ENCODE data around the gene ABTB2. TPM values are rescaled to one million over a fixed set of nuclear protein-coding genes. Genes with fewer than 3 reads are reported as not detected.

The ABTB2 gene
- total RNA-seq, 1 experiment from 2014 or later, result not detected

DNA sequence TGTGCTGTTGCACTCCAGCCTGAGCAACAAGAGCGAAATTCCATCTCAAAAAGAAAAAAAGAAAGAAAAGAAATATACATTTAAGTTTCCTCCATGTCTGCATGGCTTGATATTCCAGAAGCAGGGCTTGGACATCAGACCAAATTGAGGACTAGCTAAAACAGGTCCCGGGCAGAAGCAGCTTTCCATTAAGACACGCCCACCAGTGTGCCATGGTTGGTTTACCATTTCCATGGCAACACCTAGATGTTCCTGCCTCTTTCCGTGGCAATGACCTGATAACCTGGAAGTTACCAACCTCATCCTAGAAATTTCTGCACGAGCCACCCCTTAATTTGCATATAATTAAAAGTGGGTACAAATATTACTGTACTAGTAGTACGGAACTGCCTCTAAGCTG is 141.1 kb downstream of the ABTB2 start:
- H3K79me2 ChIP-seq (ENCODE audit: low read length), result no peaks in the 10 kb centered on the region
- H3K4me1 ChIP-seq (ENCODE audit: low read length), result no peaks in the 10 kb centered on the region
- no peaks in the 10 kb centered on the region for H4K20me1 ChIP-seq (ENCODE audit: insufficient read depth, low read depth, low read length)
- DNase-seq, result no peak
- no peak overlapping the region for H3K4me3 ChIP-seq (ENCODE audit: low read length)
- H3K9me3 ChIP-seq (ENCODE audit: low read length), result no peaks in the 10 kb centered on the region
- no peak overlapping the region for H3K9ac ChIP-seq (ENCODE audit: low read length)
- no peaks in the 10 kb centered on the region for H3K27me3 ChIP-seq (ENCODE audit: low read length)
- no peak overlapping the region for H3K4me2 ChIP-seq (ENCODE audit: low read depth, low read length, poor library complexity, severe bottlenecking)
- H2AFZ ChIP-seq (ENCODE audit: low read length), result no peak overlapping the region
- no peaks in the 10 kb centered on the region for H3K36me3 ChIP-seq (ENCODE audit: insufficient read depth, low read length)
- no peak overlapping the region for H3K27ac ChIP-seq (ENCODE audit: low read length)
- H3K9me2 ChIP-seq (replicated peaks; ENCODE audit: insufficient read depth, low read length), result no peaks in the 10 kb centered on the region

- no peak overlapping the region for H3K4me2 ChIP-seq (ENCODE audit: low read depth, low read length, poor library complexity, severe bottlenecking)
- H3K36me3 ChIP-seq (ENCODE audit: insufficient read depth, low read length), result no peaks in the 10 kb centered on the region
- H3K9me3 ChIP-seq (ENCODE audit: low read length), result no peaks in the 10 kb centered on the region
- H3K4me1 ChIP-seq (ENCODE audit: low read length), result no peaks in the 10 kb centered on the region
- H3K4me3 ChIP-seq (ENCODE audit: low read length), result no peak overlapping the region
- no peak overlapping the region for H2AFZ ChIP-seq (ENCODE audit: low read length)
- no peaks in the 10 kb centered on the region for H3K79me2 ChIP-seq (ENCODE audit: low read length)
- no peak for DNase-seq
- H3K27me3 ChIP-seq (ENCODE audit: low read length), result no peaks in the 10 kb centered on the region
- no peak overlapping the region for H3K9ac ChIP-seq (ENCODE audit: low read length)
- H3K27ac ChIP-seq (ENCODE audit: low read length), result no peak overlapping the region
- H4K20me1 ChIP-seq (ENCODE audit: insufficient read depth, low read depth, low read length), result no peaks in the 10 kb centered on the region
- H3K9me2 ChIP-seq (replicated peaks; ENCODE audit: insufficient read depth, low read length), result no peaks in the 10 kb centered on the region
Measured at GRCh38 chr11:34215806-34216453, 141.9 kb downstream of the ABTB2 start.

GRCh38 chr11:34214961-34215805 is 142.6 kb downstream of the ABTB2 start:
- DNase-seq, result no peak
- H3K36me3 ChIP-seq (ENCODE audit: insufficient read depth, low read length), result no peaks in the 10 kb centered on the region
- no peaks in the 10 kb centered on the region for H3K9me2 ChIP-seq (replicated peaks; ENCODE audit: insufficient read depth, low read length)
- H3K4me3 ChIP-seq (ENCODE audit: low read length), result no peak overlapping the region
- H3K4me2 ChIP-seq (ENCODE audit: low read depth, low read length, poor library complexity, severe bottlenecking), result no peak overlapping the region
- no peak overlapping the region for H3K9ac ChIP-seq (ENCODE audit: low read length)
- H3K4me1 ChIP-seq (ENCODE audit: low read length), result no peaks in the 10 kb centered on the region
- H3K27ac ChIP-seq (ENCODE audit: low read length), result no peak overlapping the region
- H3K79me2 ChIP-seq (ENCODE audit: low read length), result no peaks in the 10 kb centered on the region
- H3K9me3 ChIP-seq (ENCODE audit: low read length), result no peaks in the 10 kb centered on the region
- H3K27me3 ChIP-seq (ENCODE audit: low read length), result no peaks in the 10 kb centered on the region
- no peaks in the 10 kb centered on the region for H4K20me1 ChIP-seq (ENCODE audit: insufficient read depth, low read depth, low read length)
- no peak overlapping the region for H2AFZ ChIP-seq (ENCODE audit: low read length)

- Histone ChIP-seq H3K27ac (ENCODE audit: low read length) (no peak overlapping the region), H3K79me2 (ENCODE audit: low read length) (no peaks in the 10 kb centered on the region), H3K9ac (ENCODE audit: low read length) (no peak overlapping the region), H3K4me1 (ENCODE audit: low read length) (no peaks in the 10 kb centered on the region), H3K9me3 (ENCODE audit: low read length) (no peaks in the 10 kb centered on the region), H2AFZ (ENCODE audit: low read length) (no peak overlapping the region), H3K36me3 (ENCODE audit: insufficient read depth, low read length) (no peaks in the 10 kb centered on the region), H3K4me3 (ENCODE audit: low read length) (no peak overlapping the region), H4K20me1 (ENCODE audit: insufficient read depth, low read depth, low read length) (no peaks in the 10 kb centered on the region), H3K9me2 (replicated peaks; ENCODE audit: insufficient read depth, low read length) (no peaks in the 10 kb centered on the region), H3K4me2 (ENCODE audit: low read depth, low read length, poor library complexity, severe bottlenecking) (no peak overlapping the region), H3K27me3 (ENCODE audit: low read length) (no peaks in the 10 kb centered on the region)
- no peak for DNase-seq
Measured at GRCh38 chr11:34213366-34213765, 144.4 kb downstream of the ABTB2 start.

GRCh38 chr11:34212566-34212965 is 145.2 kb downstream of the ABTB2 start:
- Histone ChIP-seq H3K79me2 (ENCODE audit: low read length) (no peaks in the 10 kb centered on the region), H3K9me3 (ENCODE audit: low read length) (no peaks in the 10 kb centered on the region)

GRCh38 chr11:34209809-34210208 is 148.0 kb downstream of the ABTB2 start:
- Histone ChIP-seq H2AFZ (ENCODE audit: low read length) (no peak overlapping the region), H3K4me3 (ENCODE audit: low read length) (no peak overlapping the region), H3K36me3 (ENCODE audit: insufficient read depth, low read length) (no peaks in the 10 kb centered on the region), H3K4me1 (ENCODE audit: low read length) (no peaks in the 10 kb centered on the region), H4K20me1 (ENCODE audit: insufficient read depth, low read depth, low read length) (no peaks in the 10 kb centered on the region), H3K4me2 (ENCODE audit: low read depth, low read length, poor library complexity, severe bottlenecking) (no peak overlapping the region), H3K27ac (ENCODE audit: low read length) (no peak overlapping the region), H3K9ac (ENCODE audit: low read length) (no peak overlapping the region), H3K27me3 (ENCODE audit: low read length) (no peaks in the 10 kb centered on the region), H3K9me2 (replicated peaks; ENCODE audit: insufficient read depth, low read length) (no peaks in the 10 kb centered on the region), H3K79me2 (ENCODE audit: low read length) (no peaks in the 10 kb centered on the region), H3K9me3 (ENCODE audit: low read length) (no peaks in the 10 kb centered on the region)
- DNase-seq, result no peak

More at GRCh38 chr11:34212566-34212965, 145.2 kb downstream of the ABTB2 start:
- H2AFZ ChIP-seq (ENCODE audit: low read length), result no peak overlapping the region
- no peak overlapping the region for H3K4me2 ChIP-seq (ENCODE audit: low read depth, low read length, poor library complexity, severe bottlenecking)
- H3K36me3 ChIP-seq (ENCODE audit: insufficient read depth, low read length), result no peaks in the 10 kb centered on the region
- H3K9ac ChIP-seq (ENCODE audit: low read length), result no peak overlapping the region
- no peaks in the 10 kb centered on the region for H3K9me2 ChIP-seq (replicated peaks; ENCODE audit: insufficient read depth, low read length)
- H3K27me3 ChIP-seq (ENCODE audit: low read length), result no peaks in the 10 kb centered on the region
- no peak for DNase-seq
- no peaks in the 10 kb centered on the region for H4K20me1 ChIP-seq (ENCODE audit: insufficient read depth, low read depth, low read length)
- H3K4me3 ChIP-seq (ENCODE audit: low read length), result no peak overlapping the region
- no peaks in the 10 kb centered on the region for H3K4me1 ChIP-seq (ENCODE audit: low read length)
- no peak overlapping the region for H3K27ac ChIP-seq (ENCODE audit: low read length)

DNA sequence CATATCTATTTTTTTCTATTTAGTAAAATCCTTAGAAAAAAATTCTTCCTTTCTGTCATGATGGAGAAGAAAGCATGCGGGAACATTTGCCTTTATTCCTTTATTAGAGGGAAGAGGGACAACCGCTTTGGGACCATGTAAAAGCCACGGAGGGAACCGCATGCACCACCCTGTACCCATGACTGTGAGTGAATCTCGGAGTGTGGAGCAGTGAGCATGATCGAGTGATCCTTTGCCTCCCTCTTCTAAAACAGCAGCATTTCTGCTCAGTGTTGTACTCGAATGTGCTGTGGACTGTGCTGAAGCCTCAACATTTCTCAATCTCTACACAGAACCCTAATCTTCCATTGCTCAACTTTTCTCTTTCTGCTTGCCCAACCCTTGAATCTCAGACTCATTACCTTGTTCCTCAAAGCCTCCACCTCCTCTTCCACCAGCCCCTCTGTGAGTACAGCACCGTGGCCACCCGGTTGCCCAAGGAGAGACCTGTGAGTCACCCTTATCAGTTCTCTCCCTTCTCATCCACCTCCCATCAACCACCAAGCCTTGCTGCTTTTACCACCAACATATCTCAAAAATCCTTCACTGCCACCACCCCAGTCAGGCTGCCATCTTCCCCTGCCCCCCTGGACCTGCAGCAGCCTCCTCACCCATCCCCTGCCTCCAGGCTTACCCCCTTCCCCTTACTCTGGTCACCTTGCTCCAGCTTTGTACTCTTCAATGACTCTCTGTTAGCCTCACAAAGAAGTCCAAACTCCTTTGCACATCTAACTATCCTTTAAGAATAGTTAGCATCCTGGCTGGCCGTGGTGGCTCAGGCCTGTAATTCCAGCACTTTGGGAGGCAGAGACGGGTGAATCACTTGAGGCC is 149.3 kb downstream of the ABTB2 start:
- Histone ChIP-seq H2AFZ (ENCODE audit: low read length) (no peak overlapping the region), H3K4me2 (ENCODE audit: low read depth, low read length, poor library complexity, severe bottlenecking) (no peak overlapping the region), H3K27me3 (ENCODE audit: low read length) (no peaks in the 10 kb centered on the region), H3K79me2 (ENCODE audit: low read length) (no peaks in the 10 kb centered on the region), H3K27ac (ENCODE audit: low read length) (no peak overlapping the region), H3K9ac (ENCODE audit: low read length) (no peak overlapping the region), H3K36me3 (ENCODE audit: insufficient read depth, low read length) (no peaks in the 10 kb centered on the region), H4K20me1 (ENCODE audit: insufficient read depth, low read depth, low read length) (no peaks in the 10 kb centered on the region), H3K9me2 (replicated peaks; ENCODE audit: insufficient read depth, low read length) (no peaks in the 10 kb centered on the region), H3K9me3 (ENCODE audit: low read length) (no peaks in the 10 kb centered on the region), H3K4me1 (ENCODE audit: low read length) (no peaks in the 10 kb centered on the region), H3K4me3 (ENCODE audit: low read length) (no peak overlapping the region)
- no peak for DNase-seq
